GM18526 (cell line): ENCODE measurements around the gene POU2F2.

Experiments used
- POLR2A ChIP-seq: IDR thresholded peaks from 3 replicates; pipeline ENCODE4 v1.6.1; 2011; ENCODE audit not compliant: insufficient read length; ENCODE audit errors: extremely low read depth

POU2F2 gene

DNA sequence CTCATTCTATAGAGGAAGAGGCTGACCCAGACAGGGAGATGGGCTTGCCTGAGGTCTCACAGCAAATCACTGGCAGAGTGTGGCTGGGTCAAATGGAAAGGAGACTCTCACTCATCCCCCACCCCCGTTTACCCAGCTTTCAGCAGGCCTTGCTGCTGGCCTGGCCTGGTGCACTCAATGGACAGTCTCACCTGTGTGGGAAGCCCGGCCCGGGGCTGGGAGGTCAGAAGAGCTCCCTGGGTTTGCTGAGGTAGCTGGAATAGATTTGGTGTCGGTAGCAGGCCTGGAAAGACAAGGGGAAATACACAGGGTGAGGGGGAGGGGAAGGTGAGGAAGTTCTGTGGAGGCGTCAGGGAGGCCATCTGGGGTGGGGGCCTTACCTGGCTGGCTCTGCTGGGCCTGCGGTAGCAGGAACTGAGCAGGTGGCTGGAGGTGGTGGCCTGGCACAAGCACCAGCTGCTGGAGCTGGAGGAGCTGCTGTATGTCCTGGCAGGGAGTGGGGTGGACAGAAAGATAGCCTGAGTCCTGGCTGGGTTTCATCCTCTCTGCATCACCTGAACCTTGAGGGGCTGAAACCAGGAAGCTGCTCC lies 32.8 kb downstream of the POU2F2 start:
- no peak for TF ChIP-seq POLR2A

DNA sequence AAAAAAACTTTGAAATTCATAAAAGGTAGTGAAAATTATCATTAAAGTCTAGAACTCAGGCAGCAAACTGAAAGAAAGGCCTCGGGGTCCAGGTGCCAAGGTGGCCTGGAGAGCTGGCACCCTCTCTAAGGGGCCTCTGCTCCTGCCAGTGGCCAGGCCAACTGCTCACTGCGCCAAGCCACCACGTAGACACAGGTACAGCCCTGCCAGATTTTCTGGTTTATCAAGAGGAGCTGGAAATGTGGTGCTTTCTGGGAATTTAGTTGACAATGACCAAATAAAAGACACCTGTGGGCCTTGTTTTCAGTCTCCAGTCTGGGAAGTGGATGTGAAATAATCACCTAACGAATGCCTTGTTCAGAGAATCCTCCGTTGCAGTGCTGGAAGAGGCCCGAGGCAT lies 33.5 kb downstream of the POU2F2 start:
- TF ChIP-seq POLR2A: no peak

DNA sequence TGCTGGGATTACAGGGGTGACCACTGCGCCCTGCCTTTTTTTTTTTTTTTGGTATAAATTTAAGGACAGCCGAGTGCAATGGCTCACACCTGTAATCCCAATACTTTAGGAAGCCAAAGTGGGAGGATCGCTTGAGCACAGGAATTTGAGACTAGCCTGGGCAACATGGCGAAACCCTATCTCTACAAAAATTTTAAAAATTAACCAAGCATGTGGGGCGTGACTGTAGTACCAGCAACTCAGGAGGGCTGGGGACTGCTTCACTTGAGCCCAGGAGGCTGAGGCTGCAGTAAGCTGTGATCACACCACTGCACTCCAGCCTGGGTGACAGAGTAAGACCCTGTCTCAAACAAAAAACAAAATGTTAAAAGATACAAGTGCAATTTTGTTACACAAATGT lies 34.8 kb downstream of the POU2F2 start:
- no peak for TF ChIP-seq POLR2A

GRCh38 chr19:42096255-42096837 lies 35.9 kb downstream of the POU2F2 start:
- no peak for TF ChIP-seq POLR2A

DNA sequence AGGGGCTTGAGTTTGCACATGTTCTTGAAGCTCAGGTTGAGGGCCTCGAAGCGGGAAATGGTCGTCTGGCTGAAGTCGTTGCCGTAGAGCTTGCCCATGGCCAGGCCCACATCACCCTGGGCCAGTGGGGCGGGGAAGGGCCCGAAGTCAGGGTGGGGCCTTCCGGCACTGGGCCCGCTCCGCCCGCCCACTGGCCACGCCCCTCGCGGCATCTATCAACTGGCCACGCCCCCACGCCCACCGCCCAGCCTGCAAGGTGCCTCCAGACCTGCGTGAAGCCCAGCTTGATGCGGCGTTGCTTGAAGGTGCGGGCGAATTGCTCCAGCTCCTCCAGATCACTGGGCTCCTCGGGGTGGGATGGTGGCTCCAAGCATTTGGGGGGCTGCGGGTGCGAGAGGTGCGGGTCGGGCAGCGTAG lies 36.4 kb downstream of the POU2F2 start:
- TF ChIP-seq POLR2A: no peak

GRCh38 chr19:42095142-42095813 lies 37.0 kb downstream of the POU2F2 start:
- no peak for TF ChIP-seq POLR2A

GRCh38 chr19:42093926-42094325 lies 38.3 kb downstream of the POU2F2 start:
- TF ChIP-seq POLR2A: no peak

DNA sequence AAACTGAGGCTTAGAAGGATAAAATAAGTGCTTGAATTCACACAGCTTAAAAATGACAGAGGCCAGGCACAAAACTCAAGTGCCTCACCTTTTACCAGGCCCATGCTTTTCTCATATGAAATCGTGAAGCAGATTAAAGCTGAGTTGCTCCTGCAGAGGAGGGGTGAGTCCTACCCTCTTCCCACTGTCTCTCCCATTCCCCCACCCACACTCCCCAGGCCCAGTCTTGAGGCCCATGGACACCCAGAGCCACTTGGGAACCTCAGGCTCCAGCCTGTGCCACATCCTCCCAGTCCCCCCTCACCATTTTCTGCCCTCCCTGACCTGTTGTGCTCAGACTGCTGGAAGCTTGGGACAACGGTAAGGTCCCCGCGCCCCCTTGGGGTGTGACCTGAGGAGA lies 38.7 kb downstream of the POU2F2 start:
- no peak for TF ChIP-seq POLR2A

DNA sequence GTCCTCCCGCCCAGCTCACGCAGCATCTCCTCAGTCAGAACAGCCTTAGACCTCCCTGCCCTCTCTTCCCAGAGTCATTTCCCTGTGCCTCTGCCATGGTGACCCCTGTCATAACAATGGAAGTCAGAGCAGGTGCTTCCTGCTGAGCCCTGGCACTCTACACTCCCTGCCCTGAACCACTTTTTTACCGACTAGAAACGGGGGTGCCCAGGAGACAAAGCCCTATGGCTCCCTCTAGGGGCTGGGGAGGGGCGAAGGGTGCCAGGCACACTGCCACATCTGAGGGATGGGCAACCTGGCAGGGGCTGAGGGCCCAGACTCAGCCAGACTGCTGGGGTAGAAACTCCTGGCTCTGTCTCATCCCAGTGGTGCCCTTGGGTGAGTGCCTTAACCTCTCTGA lies 39.9 kb downstream of the POU2F2 start:
- no peak for TF ChIP-seq POLR2A

DNA sequence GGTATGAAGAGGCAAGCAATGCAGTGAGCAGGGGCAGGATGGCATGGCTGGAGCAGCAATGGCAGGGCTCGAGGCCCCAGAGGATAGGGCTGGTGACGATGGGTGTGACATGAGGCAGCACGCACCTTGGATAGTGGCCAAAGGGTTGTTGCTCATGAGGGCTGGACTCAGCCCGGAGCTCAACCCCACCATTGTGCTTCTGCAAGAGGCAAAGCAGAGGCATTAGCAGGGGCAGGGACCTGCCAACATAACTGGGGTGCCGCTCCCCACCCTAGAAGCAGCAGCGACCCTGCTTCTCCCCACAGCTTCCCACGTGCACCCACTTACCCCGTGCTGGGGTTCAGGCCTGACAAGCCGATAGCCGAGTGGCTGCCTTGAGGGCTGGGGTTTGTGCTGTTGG lies 40.5 kb downstream of the POU2F2 start:
- TF ChIP-seq POLR2A: no peak

DNA sequence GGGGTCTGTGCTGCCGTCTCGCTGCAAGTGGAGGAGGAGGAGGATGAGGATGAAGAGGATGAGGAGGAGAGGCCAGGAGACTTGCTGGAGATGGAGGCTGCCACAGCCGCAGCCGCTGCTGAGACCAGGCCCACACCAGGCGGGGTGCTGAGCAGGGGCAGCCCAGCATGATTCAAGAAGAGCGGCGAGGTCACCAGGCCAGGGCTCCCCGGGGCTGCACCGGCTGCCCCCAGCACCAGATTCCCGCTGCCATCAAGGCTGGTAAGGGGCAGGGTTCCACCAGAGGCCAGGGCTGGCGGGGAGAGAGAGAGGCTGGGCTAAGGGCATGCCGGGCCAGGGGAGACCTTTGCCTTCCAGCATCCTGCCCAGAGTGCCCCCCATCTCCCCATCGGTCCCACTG lies 40.9 kb downstream of the POU2F2 start:
- TF ChIP-seq POLR2A: no peak

- no peak for TF ChIP-seq POLR2A
Observed at GRCh38 chr19:42090672-42091071, 41.6 kb downstream of the POU2F2 start.

DNA sequence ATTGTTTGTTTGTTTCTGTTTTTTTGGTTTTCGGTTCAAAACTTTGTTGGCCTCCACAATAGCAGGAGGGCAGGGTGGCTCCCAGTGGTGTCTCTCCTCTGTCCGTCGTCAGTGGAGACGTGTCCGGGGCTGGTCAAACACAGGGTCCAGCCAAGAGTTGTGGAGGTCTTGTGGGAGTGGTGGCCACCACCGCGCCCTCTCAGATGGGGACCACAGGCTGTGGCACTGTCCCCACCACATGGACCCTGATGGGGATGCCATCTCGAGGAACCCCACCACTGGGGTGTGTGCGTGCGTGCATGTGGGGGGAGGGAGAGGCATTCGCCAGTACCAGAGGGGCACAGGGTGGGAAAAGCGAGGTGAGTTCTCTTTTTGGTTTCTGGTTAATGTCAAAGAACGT lies 42.5 kb downstream of the POU2F2 start:
- TF ChIP-seq POLR2A: no peak

- TF ChIP-seq POLR2A: no peak
Observed at GRCh38 chr19:42089191-42089750, 43.0 kb downstream of the POU2F2 start.

GRCh38 chr19:42088471-42089190 lies 43.6 kb downstream of the POU2F2 start:
- TF ChIP-seq POLR2A: no peak
